Measurements from ENCODE around the gene USP38. TPM values are rescaled to one million over a fixed set of nuclear protein-coding genes. Genes with fewer than 3 reads are reported as not detected.

The USP38 gene
- polyA plus RNA-seq, 1 of the 3 experiments (the other 2 are of a cell fraction): 4.3 TPM

GRCh38 chr4:143248827-143249226 lies 64.1 kb downstream of the USP38 start:
- Histone ChIP-seq H3F3A (replicated peaks; ENCODE audit: insufficient read depth) (peaks cover 3% of the 10 kb centered on the region), H2AFZ (ENCODE audit: low read depth) (no peak overlapping the region), H3K4me2 (no peak overlapping the region), H3K9me3 (no peaks in the 10 kb centered on the region), H4K20me1 (ENCODE audit: insufficient read depth) (no peaks in the 10 kb centered on the region), H3K27ac (ENCODE audit: low read depth in 2 of 2, low read length in 1 of 2) (no peak overlapping the region), H3K4me3 (ENCODE audit: low read depth in 2 of 2, low read length in 1 of 2) (no peak overlapping the region), H3K9ac (no peak overlapping the region), H3K27me3 (ENCODE audit: insufficient read depth) (no peaks in the 10 kb centered on the region), H3K79me2 (ENCODE audit: insufficient read depth) (no peaks in the 10 kb centered on the region), H3K9me2 (no peaks in the 10 kb centered on the region), H3K36me3 (replicated peaks in 1 of 2; ENCODE audit: control insufficient read depth in 1 of 2, insufficient read depth in 2 of 2, low read length in 1 of 2) (no peaks in the 10 kb centered on the region), H3K4me1 (ENCODE audit: control insufficient read depth in 1 of 2, insufficient read depth in 2 of 2, low read depth in 1 of 2, low read length in 1 of 2) (no peaks in the 10 kb centered on the region; a peak in 1 of 4 replicates)
- DNase-seq: no peak
- no peak for TF ChIP-seq FOXJ3 (CRISPR knock-in tag; IDR thresholded peaks at IDR 0.05)
- no peak for TF ChIP-seq TCF12 (IDR thresholded peaks at IDR 0.05)
- no peak for TF ChIP-seq GATA2 (CRISPR knock-in tag; IDR thresholded peaks at IDR 0.05)
- TF ChIP-seq EZH2phosphoT487 (IDR thresholded peaks at IDR 0.05; ENCODE audit: borderline replicate concordance, low read depth): no peak
- TF ChIP-seq RFX5 (IDR thresholded peaks at IDR 0.05; ENCODE audit: low read length): no peak
- TF ChIP-seq USF2 (IDR thresholded peaks at IDR 0.05; ENCODE audit: borderline replicate concordance, low read depth, low read length): no peak
- TF ChIP-seq YY1 (IDR thresholded peaks at IDR 0.05; ENCODE audit: low read depth): no peak
- TF ChIP-seq POLR2AphosphoS5 (IDR thresholded peaks at IDR 0.05; ENCODE audit: low read depth, low read length): no peak
- no peak for TF ChIP-seq RXRA (IDR thresholded peaks at IDR 0.05; ENCODE audit: borderline replicate concordance, low read depth)
- TF ChIP-seq SIN3A (IDR thresholded peaks at IDR 0.05; ENCODE audit: borderline replicate concordance, low read depth, low read length): no peak
- no peak for TF ChIP-seq REST (IDR thresholded peaks at IDR 0.05; ENCODE audit: low read depth, low read length)
- no peak for TF ChIP-seq MEF2A (IDR thresholded peaks at IDR 0.05; ENCODE audit: borderline replicate concordance, low read depth)
- TF ChIP-seq NFIC (IDR thresholded peaks at IDR 0.05; ENCODE audit: borderline replicate concordance): no peak
- TF ChIP-seq TAF1 (IDR thresholded peaks at IDR 0.05; ENCODE audit: borderline replicate concordance, low read depth, low read length): no peak
- CTCF ChIA-PET: no interaction called here
- WGBS (ENCODE audit: low lambda C conversion rate): 86% methylated on average over 4 of the region's 4 CpGs
- POLR2A ChIA-PET: no interaction called here

DNA sequence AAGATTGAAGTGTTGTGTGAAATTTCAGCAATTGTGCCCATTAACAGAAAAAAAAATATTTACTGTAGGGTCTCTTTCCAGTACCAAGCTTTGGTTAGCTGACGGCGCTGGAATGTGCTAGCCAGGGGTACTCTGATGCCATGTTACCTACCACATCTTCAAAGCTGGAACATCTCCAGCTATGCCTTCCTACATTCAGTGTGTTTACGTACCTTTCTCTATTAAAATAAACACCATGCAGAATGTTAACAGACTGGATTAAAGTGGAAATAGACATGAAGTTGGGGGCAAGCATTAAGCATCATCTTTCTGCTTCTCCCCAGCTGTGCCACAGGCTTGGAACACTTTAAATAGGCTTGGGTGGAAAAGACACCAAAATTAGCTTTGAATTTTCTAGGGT lies 65.9 kb downstream of the USP38 start:
- WGBS (ENCODE audit: low lambda C conversion rate): 91% methylated on average over 3 of the region's 3 CpGs
- no peaks in the 10 kb centered on the region for H3K79me2 ChIP-seq (ENCODE audit: insufficient read depth)
- H2AFZ ChIP-seq (ENCODE audit: low read depth): no peak overlapping the region
- no peaks in the 10 kb centered on the region for H4K20me1 ChIP-seq (ENCODE audit: insufficient read depth)
- H3K9me2 ChIP-seq: no peaks in the 10 kb centered on the region
- no peak overlapping the region for H3K9ac ChIP-seq
- H3K4me2 ChIP-seq: no peak overlapping the region
- H3K36me3 ChIP-seq (replicated peaks in 1 of 2; ENCODE audit: control insufficient read depth in 1 of 2, insufficient read depth in 2 of 2, low read length in 1 of 2): no peaks in the 10 kb centered on the region
- H3K27me3 ChIP-seq (ENCODE audit: insufficient read depth): no peaks in the 10 kb centered on the region
- peaks cover 3% of the 10 kb centered on the region for H3F3A ChIP-seq (replicated peaks; ENCODE audit: insufficient read depth)
- DNase-seq: no peak
- H3K27ac ChIP-seq (ENCODE audit: low read depth in 2 of 2, low read length in 1 of 2): no peak overlapping the region
- ChIA-PET POLR2A (no interaction called here), CTCF (no interaction called here)
- no peak overlapping the region for H3K4me3 ChIP-seq (ENCODE audit: low read depth in 2 of 2, low read length in 1 of 2)
- TF ChIP-seq PBX3 (IDR thresholded peaks at IDR 0.05) (no peak), POLR2AphosphoS5 (IDR thresholded peaks at IDR 0.05; ENCODE audit: low read depth, low read length) (no peak), RCOR1 (IDR thresholded peaks at IDR 0.05; ENCODE audit: low read length) (no peak), GATA2 (CRISPR knock-in tag; IDR thresholded peaks at IDR 0.05) (no peak), CHD2 (IDR thresholded peaks at IDR 0.05; ENCODE audit: low read length, partially characterized antibody) (no peak), NRF1 (IDR thresholded peaks at IDR 0.05; ENCODE audit: low read depth, low read length) (no peak), ELF1 (IDR thresholded peaks at IDR 0.05) (no peak), SMC3 (IDR thresholded peaks at IDR 0.05; ENCODE audit: low read depth, low read length) (no peak)
- no peaks in the 10 kb centered on the region for H3K9me3 ChIP-seq
- H3K4me1 ChIP-seq (ENCODE audit: control insufficient read depth in 1 of 2, insufficient read depth in 2 of 2, low read depth in 1 of 2, low read length in 1 of 2): no peaks in the 10 kb centered on the region; a peak in 1 of 4 replicates

All from SK-N-SH (cell line).